Measurements from ENCODE around the gene TOMM6.

TOMM6 gene

DNA sequence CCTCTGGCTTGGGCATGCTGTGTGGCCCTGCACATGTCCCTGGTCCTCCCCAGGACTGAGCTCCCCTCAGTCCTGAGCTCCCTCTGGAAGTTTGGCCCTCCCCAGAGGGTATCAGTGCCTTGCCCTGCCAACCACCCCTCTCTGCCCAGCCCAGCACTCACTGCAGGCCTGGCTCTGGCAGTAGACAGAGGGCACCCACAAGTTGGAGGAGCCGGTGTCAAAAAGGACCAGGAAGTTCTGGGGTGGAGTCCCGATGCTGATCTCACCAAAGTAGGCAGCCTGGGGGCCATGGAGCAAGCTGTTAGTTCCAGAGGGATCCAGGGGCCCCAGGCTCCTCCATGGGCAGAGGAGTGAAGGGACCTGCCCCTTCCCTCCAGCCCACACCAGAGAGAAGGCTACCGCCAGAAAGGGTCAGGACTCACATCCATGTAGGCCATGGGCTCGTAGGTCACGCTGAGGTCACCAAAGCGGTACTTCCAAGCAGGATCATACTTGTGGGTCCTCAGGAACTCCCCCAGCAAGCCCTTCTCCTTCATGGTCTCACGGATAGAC, 43.2 kb upstream of the TOMM6 start:
- TF ChIP-seq CTCF (IDR thresholded peaks at IDR 0.05; ENCODE audit: low read depth, low read length) = no peak
- Histone ChIP-seq H3K27me3 (ENCODE audit: insufficient read depth, low read depth, severe bottlenecking) (no peaks in the 10 kb centered on the region), H3K9me3 (ENCODE audit: severe bottlenecking) (no peaks in the 10 kb centered on the region), H3K27ac (no peak overlapping the region), H3K4me3 (ENCODE audit: low read depth, low read length) (no peak overlapping the region), H3K36me3 (no peaks in the 10 kb centered on the region)
- no peak for DNase-seq

GRCh38 chr6:41746107-41746506, 41.4 kb upstream of the TOMM6 start:
- TF ChIP-seq CTCF (IDR thresholded peaks at IDR 0.05; ENCODE audit: low read depth, low read length) = no peak
- Histone ChIP-seq H3K27me3 (ENCODE audit: insufficient read depth, low read depth, severe bottlenecking) (no peaks in the 10 kb centered on the region), H3K9me3 (ENCODE audit: severe bottlenecking) (no peaks in the 10 kb centered on the region), H3K36me3 (no peaks in the 10 kb centered on the region), H3K27ac (no peak overlapping the region), H3K4me3 (ENCODE audit: low read depth, low read length) (no peak overlapping the region)
- DNase-seq = no peak

- H3K9me3 ChIP-seq (ENCODE audit: severe bottlenecking) = no peaks in the 10 kb centered on the region
- no peak within 1 kb of the TSS for H3K4me3 ChIP-seq (ENCODE audit: low read depth, low read length)
- no peaks in the 10 kb centered on the region for H3K27me3 ChIP-seq (ENCODE audit: insufficient read depth, low read depth, severe bottlenecking)
- no peaks in the 10 kb centered on the region for H3K36me3 ChIP-seq
- no peak within 1 kb of the TSS for H3K27ac ChIP-seq
- DNase-seq = no peak
- no peak for TF ChIP-seq CTCF (IDR thresholded peaks at IDR 0.05; ENCODE audit: low read depth, low read length)
Measured at GRCh38 chr6:41747256-41748101, 40.0 kb upstream of the TOMM6 start, which contains the start of gene PGC. Gene PGC, minus strand, starts transcription at chr6:41747397. Its CDS starts 63 bp downstream, at chr6:41747334.

- Histone ChIP-seq H3K9me3 (ENCODE audit: severe bottlenecking) (no peaks in the 10 kb centered on the region), H3K27ac (no peak overlapping the region), H3K4me3 (ENCODE audit: low read depth, low read length) (no peak overlapping the region), H3K27me3 (ENCODE audit: insufficient read depth, low read depth, severe bottlenecking) (no peaks in the 10 kb centered on the region), H3K36me3 (no peaks in the 10 kb centered on the region)
- no peak for DNase-seq
- no peak for TF ChIP-seq CTCF (IDR thresholded peaks at IDR 0.05; ENCODE audit: low read depth, low read length)
Measured at GRCh38 chr6:41748102-41748477, 39.4 kb upstream of the TOMM6 start.

DNA sequence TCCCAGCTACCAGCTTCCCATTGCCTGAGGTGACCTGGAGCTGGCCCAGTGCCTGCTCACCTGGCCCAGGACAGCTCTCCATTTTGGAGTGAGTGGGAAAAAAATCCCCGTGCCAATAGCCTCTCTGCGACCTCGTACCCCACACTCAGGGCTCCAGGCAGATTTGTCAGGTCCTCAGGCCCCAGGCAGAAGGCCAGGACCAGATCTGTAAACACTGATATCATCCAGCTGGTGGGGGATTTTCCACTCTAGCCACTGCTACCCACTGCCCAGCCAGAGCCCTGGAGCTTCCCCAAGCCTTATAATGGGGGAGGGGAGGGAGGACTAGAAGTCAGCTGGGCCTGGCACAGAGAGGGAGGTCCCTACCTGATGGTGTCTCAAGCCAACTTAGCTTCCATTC, 39.0 kb upstream of the TOMM6 start:
- H3K27me3 ChIP-seq (ENCODE audit: insufficient read depth, low read depth, severe bottlenecking) = no peaks in the 10 kb centered on the region
- DNase-seq = no peak
- H3K27ac ChIP-seq = no peak overlapping the region
- no peaks in the 10 kb centered on the region for H3K9me3 ChIP-seq (ENCODE audit: severe bottlenecking)
- no peak overlapping the region for H3K4me3 ChIP-seq (ENCODE audit: low read depth, low read length)
- no peak for TF ChIP-seq CTCF (IDR thresholded peaks at IDR 0.05; ENCODE audit: low read depth, low read length)
- H3K36me3 ChIP-seq = no peaks in the 10 kb centered on the region

All from WERI-Rb-1 (cell line).